Psoas muscle (tissue), 8 donors: ENCODE results near the gene RNF111. TPM values are rescaled to one million over a fixed set of nuclear protein-coding genes. Genes with fewer than 3 reads are reported as not detected.

Experiments
- ATAC-seq, 4 donors: fragments of 200-7000 bp; cut with Tn5 transposase; one replicate each; pipeline ENCODE4 v1.9.1; 2020; ENCODE audit warnings: moderate library complexity in 3 of 4, mild to moderate bottlenecking in 2 of 4
- DNase-seq, 2 donors: peaks; one replicate each; pipeline ENCODE4 v3.0.0-alpha.2; 2020
- H3K27ac ChIP-seq: fragments of 200-600 bp; one replicate; pipeline ENCODE4 v1.8.0; 2022
- H3K27me3 ChIP-seq, 3 donors: fragments of 200-600 bp in 1 of 3; one replicate each; pipeline versions ENCODE4 v1.6.1 to v1.8.0; 2013 to 2022; ENCODE audit warnings: low read length in 2 of 3, mild to moderate bottlenecking in 2 of 3, moderate library complexity in 1 of 3; ENCODE audit not compliant: insufficient read depth in 3 of 3
- H3K36me3 ChIP-seq, 2 donors: fragments of 200-600 bp in 1 of 2; one replicate each; pipeline versions ENCODE4 v1.6.1 to v1.8.0; 2013 to 2022; ENCODE audit warnings: low read depth in 1 of 2, mild to moderate bottlenecking in 1 of 2, moderate library complexity in 1 of 2; ENCODE audit not compliant: insufficient read depth in 1 of 2
- H3K4me1 ChIP-seq: fragments of 200-600 bp; one replicate; pipeline ENCODE4 v1.8.0; 2022
- H3K4me3 ChIP-seq: fragments of 200-600 bp; one replicate; pipeline ENCODE4 v1.8.0; 2022; ENCODE audit warnings: mild to moderate bottlenecking
- H3K9me3 ChIP-seq: fragments of 200-600 bp; one replicate; pipeline ENCODE4 v1.8.0; 2022
- WGBS, 3 donors: extraction: QIAGEN DNeasy Blood & Tissue Kit; methylation state at CpG; one replicate each; pipeline versions ENCODE4 v1.1.6 to v1.1.7; 2013; 5-methylcytosine and 5-hydroxymethylcytosine counted together
- intact Hi-C, 2 donors: fragments of 100-400 bp; cut with DNase I; formaldehyde crosslinking; loops; one replicate each; pipeline versions ENCODE4 v1.11.0 to v1.14.2; 2022
- polyA plus RNA-seq, 3 donors: library from polyadenylated mRNA; stranded (reverse); fragments of 200-250 nt; gene quantifications; one replicate each; pipeline ENCODE4 v1.2.3, GENCODE V29; 2013
- total RNA-seq, 4 donors: library from RNA; stranded (reverse); fragmentation: NEBNext Ultra II Directional in 2 of 4; extraction: Animal tissue kit (Norgen Biotek cat#: 25700) in 2 of 4; gene quantifications; one replicate each; pipeline versions ENCODE4 v1.2.1 to v1.2.4, GENCODE V29; 2021 to 2023
- TF ChIP-seq, protein P1 (sequence below): fragments of 200-600 bp; IDR thresholded peaks from one replicate; pipeline ENCODE4 v1.8.0; 2022; ENCODE audit warnings: antibody characterized with exemption
- donor health status: healthy with polysubstance abuse.
- donor health status: DM: no; HTN: no; CAD: no; lungs with moderate emphysema.
- donor health status: Bipolar disorder and iron deficiency.
- donor health status: healthy.
- donor health status: DM: yes; HTN: yes; CAD: no.
- donor health status: DM: no; HTN: no; CAD: no.
- donor health status: DM: no; HTN: no; CAD: no.
- donor health status: DM: yes; HTN: yes; CAD: no.

The RNF111 gene
- total and polyA plus RNA-seq, 7 donors = 8.3 to 26.9 (median 18.3) TPM

DNA sequence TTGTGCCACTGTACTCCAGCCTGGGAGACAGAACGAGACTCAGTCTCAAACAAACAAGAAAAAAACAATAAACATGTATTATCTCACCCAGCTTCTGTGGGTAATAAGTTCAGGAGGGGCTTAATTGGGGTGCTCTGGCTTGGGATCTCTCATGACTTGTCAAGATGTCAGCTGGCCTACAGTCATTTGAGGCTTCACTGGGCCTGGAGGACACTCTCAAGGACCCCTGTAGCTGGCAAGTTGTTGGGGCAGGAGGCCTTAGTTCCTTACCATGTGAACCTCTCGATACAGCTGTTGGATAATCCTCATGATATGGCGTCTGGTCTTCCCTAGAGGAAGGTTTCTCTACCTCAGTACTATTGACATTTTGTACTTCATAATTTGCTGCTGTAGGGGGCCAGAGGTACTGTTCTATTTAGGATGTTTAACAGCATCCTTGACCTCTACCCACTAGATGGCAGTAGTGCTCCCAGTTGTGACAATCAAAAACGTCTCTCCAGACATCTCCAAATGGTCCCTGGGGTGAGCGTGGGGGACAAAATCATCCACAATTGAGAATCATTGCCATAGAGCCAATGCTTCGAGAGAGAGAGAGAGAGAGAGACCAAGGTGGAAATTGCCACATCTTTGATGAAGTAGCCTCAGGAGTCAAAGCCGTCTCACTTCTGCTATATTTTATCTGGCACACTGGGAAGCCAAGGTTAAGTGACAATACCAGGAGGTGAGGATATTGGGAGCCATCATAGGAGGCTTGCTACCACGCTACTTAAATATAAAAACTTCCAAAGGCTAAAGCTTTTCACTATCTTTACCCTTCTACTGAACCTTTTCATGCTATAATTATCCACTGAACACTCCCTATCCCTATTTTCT lies 30.1 kb upstream of the RNF111 start:
- TF ChIP-seq, protein P1, sequence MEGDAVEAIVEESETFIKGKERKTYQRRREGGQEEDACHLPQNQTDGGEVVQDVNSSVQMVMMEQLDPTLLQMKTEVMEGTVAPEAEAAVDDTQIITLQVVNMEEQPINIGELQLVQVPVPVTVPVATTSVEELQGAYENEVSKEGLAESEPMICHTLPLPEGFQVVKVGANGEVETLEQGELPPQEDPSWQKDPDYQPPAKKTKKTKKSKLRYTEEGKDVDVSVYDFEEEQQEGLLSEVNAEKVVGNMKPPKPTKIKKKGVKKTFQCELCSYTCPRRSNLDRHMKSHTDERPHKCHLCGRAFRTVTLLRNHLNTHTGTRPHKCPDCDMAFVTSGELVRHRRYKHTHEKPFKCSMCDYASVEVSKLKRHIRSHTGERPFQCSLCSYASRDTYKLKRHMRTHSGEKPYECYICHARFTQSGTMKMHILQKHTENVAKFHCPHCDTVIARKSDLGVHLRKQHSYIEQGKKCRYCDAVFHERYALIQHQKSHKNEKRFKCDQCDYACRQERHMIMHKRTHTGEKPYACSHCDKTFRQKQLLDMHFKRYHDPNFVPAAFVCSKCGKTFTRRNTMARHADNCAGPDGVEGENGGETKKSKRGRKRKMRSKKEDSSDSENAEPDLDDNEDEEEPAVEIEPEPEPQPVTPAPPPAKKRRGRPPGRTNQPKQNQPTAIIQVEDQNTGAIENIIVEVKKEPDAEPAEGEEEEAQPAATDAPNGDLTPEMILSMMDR = peak; percentile 67
- DNase-seq (no peak), ATAC-seq (peak in 3 of 4 donors; percentile 49 to 82 (median 74))
- Histone ChIP-seq H3K9me3 (no peaks in the 10 kb centered on the region), H3K4me3 (no peak overlapping the region), H3K27me3 (no peaks in the 10 kb centered on the region), H3K4me1 (no peaks in the 10 kb centered on the region), H3K36me3 (no peaks in the 10 kb centered on the region), H3K27ac (no peak overlapping the region)
- WGBS, 3 donors = 28 to 33% (median 28%) methylated on average over 8 of the region's 8 CpGs
- intact Hi-C loops = no loop called here

DNA sequence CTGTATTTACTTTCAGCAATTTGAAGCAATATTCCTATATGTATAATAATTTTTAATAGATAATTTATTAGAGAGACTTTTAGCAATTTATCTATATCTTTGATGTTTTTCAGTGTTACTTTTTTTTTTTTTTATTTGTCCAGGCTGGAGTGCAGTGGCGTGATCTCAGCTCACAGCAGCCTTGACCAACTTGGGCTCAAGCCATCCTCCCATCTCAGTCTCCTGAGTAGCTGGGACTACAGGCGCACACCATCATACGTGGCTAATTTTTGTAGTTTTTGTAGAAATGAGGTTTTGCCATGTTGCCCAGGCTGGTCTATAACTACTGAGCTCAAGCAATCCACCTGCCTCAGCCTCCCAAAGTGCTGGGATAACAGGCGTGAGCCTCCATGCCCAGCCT lies 28.7 kb upstream of the RNF111 start:
- Histone ChIP-seq H3K4me1 (no peaks in the 10 kb centered on the region), H3K9me3 (no peaks in the 10 kb centered on the region), H3K4me3 (no peak overlapping the region), H3K27me3 (no peaks in the 10 kb centered on the region), H3K36me3 (no peaks in the 10 kb centered on the region), H3K27ac (no peak overlapping the region)
- TF ChIP-seq, protein P1 = no peak
- intact Hi-C loops = no loop called here
- ATAC-seq = no peak
- DNase-seq = no peak
- WGBS, 3 donors = 82 to 93% (median 91%) methylated on average over 4 of the region's 4 CpGs

DNA sequence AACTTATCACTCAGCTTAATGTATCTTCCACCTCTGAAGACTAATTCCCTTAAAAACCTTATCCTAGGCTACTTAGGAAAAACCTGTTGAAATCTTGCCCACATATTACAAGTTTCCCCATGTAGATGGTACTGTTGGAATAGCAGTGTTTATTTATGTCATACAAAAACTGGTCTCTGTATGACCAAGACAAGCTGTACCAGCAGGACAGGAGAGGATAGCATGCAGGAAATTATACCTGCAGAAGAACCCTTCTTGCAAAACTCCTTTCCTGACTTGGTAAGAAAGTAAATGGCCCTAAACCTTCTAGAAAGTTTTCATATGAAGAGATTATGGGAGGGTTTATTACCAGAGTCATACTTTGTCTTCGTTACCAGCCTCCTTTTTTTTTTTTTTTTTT lies 25.3 kb upstream of the RNF111 start:
- TF ChIP-seq, protein P1 = no peak
- Histone ChIP-seq H3K27ac (no peak overlapping the region), H3K4me1 (no peaks in the 10 kb centered on the region), H3K36me3 (no peaks in the 10 kb centered on the region), H3K4me3 (no peak overlapping the region), H3K27me3 (no peaks in the 10 kb centered on the region), H3K9me3 (no peaks in the 10 kb centered on the region)
- ATAC-seq (no peak), DNase-seq (no peak)
- intact Hi-C loops = no loop called here
- WGBS, 3 donors = 74 to 81% (median 80%) methylated on average over 1 of the region's 1 CpG

DNA sequence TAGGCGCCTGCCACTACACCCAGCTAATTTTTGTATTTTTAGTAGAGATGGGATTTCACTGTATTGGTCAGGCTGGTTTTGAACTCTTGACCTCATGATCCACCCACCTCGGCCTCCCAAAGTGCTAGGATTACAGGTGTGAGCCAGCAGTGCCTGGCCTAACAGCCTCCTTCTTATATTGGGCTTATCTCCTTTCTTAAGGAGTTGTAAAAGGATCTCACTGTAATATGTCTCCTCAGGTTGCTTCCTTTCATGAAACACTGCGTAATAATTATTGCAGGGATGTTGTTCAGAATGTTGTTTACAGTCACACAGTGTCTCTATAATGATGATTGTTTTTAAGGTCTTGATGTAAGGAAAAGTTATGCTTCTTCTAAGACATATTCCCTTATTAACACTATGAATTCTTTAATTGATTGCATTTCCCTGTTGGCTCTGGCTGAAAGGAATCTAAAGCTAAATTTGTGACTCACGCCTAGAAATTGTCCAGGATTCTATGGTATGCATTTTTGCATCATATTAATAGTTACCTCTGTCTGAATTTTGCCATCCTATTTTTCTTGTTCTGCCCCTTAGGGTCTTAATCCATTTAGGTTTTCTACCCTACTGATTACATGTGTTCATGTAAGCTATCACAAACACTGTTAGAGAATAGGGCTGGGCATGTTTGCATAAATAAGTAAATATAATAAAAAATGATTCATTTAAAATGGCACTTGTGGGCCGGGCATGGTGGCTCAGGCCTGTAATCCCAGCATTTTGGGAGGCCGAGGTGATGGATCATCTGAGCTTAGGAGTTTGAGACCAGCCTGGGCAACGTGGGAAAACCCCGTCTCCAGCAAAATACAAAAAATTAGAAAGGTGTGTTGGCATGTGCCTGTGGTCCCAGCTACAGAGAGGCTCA lies 24.5 kb upstream of the RNF111 start:
- DNase-seq (no peak), ATAC-seq (no peak)
- TF ChIP-seq, protein P1 = no peak
- Histone ChIP-seq H3K27ac (no peak overlapping the region), H3K4me3 (no peak overlapping the region), H3K27me3 (no peaks in the 10 kb centered on the region), H3K9me3 (no peaks in the 10 kb centered on the region), H3K4me1 (no peaks in the 10 kb centered on the region), H3K36me3 (no peaks in the 10 kb centered on the region)
- intact Hi-C loops = no loop called here
- 78 to 85% (median 81%) methylated on average over 8 of the region's 8 CpGs for WGBS, 3 donors
